Panc1 (cell line): ENCODE results near the gene SLC13A5. TPM values are rescaled to one million over a fixed set of nuclear protein-coding genes. Genes with fewer than 3 reads are reported as not detected.

Experiments used
- ATAC-seq: fragments of 200-7000 bp; cut with Tn5 transposase; 2 replicates; pipeline ENCODE4 v1.9.1; 2020; ENCODE audit warnings: mild to moderate bottlenecking, moderate library complexity
- BruUV-seq: library from RNA; stranded (reverse); fragments of 400-500 nt; replicated peaks from 2 replicates; lab custom pipeline; 2021; lab: Mats Ljungman, UMichigan
- CTCF ChIA-PET: fragments of 300-600 bp; sonication (Branson Sonifier 250); formaldehyde crosslinking; loops from one replicate; lab custom pipeline; 2022; ENCODE audit warnings: antibody characterized with exemption; lab: Charles Lee
- POLR2A ChIA-PET: fragments of 300-600 bp; sonication (Branson Sonifier 250); formaldehyde crosslinking; loops from one replicate; lab custom pipeline; 2022; ENCODE audit warnings: antibody characterized with exemption; lab: Charles Lee
- DNase-seq: peaks from one replicate; pipeline ENCODE4 v3.0.0-alpha.2; 2010; ENCODE audit warnings: low read depth, low spot score
- H3K27ac ChIP-seq: 2 replicates; pipeline ENCODE4 v1.5.1; 2011; ENCODE audit warnings: mild to moderate bottlenecking, low read length, inconsistent platforms
- H3K27me3 ChIP-seq: fragments of 200-500 bp; sonication (Bioruptor generic); 2 replicates; pipeline ENCODE4 v1.6.0; 2014; ENCODE audit warnings: low read length, inconsistent platforms; ENCODE audit not compliant: control insufficient read depth, insufficient read depth
- H3K36me3 ChIP-seq: fragments of 200-500 bp; sonication (Bioruptor generic); 2 replicates; pipeline ENCODE4 v1.5.1; 2014; ENCODE audit warnings: inconsistent platforms, mild to moderate bottlenecking, low read length, moderate library complexity; ENCODE audit not compliant: control insufficient read depth, insufficient read depth
- H3K4me1 ChIP-seq: 2 replicates; pipeline ENCODE4 v1.5.1; 2011; ENCODE audit warnings: inconsistent platforms, mild to moderate bottlenecking, low read length, moderate library complexity; ENCODE audit not compliant: control insufficient read depth, insufficient read depth
- H3K4me3 ChIP-seq, 2 experiments: 2 replicates each; pipeline ENCODE4 v1.5.1; 2011 to 2012; ENCODE audit warnings: low read depth in 2 of 2, low read length in 2 of 2, mild to moderate bottlenecking in 2 of 2, inconsistent platforms in 1 of 2, moderate library complexity in 1 of 2
- H3K9me3 ChIP-seq: fragments of 200-500 bp; sonication (Bioruptor generic); 2 replicates; pipeline ENCODE4 v1.5.1; 2014; ENCODE audit warnings: low read depth, mild to moderate bottlenecking, inconsistent platforms, low read length, moderate library complexity; ENCODE audit not compliant: control insufficient read depth, insufficient read depth
- CTCF ChIP-seq: fragments of 450-650 bp; IDR thresholded peaks from 2 replicates; pipeline ENCODE4 v1.5.1; 2017; ENCODE audit warnings: mild to moderate bottlenecking
- POLR2AphosphoS5 ChIP-seq: IDR thresholded peaks from 2 replicates; pipeline ENCODE4 v1.6.1; 2012; ENCODE audit warnings: mild to moderate bottlenecking, low read depth, low read length, moderate library complexity
- REST ChIP-seq, 2 experiments: IDR thresholded peaks; 2 replicates each; pipeline ENCODE4 v1.6.1; 2011 to 2012; ENCODE audit warnings: low read depth in 2 of 2, control low read depth in 1 of 2, low read length in 1 of 2, mild to moderate bottlenecking in 1 of 2, moderate library complexity in 1 of 2; ENCODE audit not compliant: insufficient read depth in 1 of 2
- SIN3A ChIP-seq: IDR thresholded peaks from 2 replicates; pipeline ENCODE4 v1.6.1; 2012; ENCODE audit warnings: low read depth, mild to moderate bottlenecking, low read length, moderate library complexity, borderline replicate concordance; ENCODE audit not compliant: insufficient read depth
- TCF7L2 ChIP-seq: IDR thresholded peaks from 2 replicates; pipeline ENCODE4 v1.6.1; 2011; ENCODE audit warnings: mild to moderate bottlenecking, low read depth, low read length, inconsistent platforms
- in situ Hi-C: cut with HindIII; loops from 2 replicates; pipeline ENCODE4 v1.10.0; 2016; ENCODE audit warnings: low sequenced_read_pairs, low pct_unique_long_range_greater_than_20kb
- intact Hi-C: fragments of 100-400 bp; cut with micrococcal nuclease; formaldehyde crosslinking; loops from one replicate; pipeline ENCODE4 v1.10.0; 2022; ENCODE audit not compliant: unreplicated experiment
- total RNA-seq: library from RNA; stranded (reverse); gene quantifications from one replicate; pipeline ENCODE4 v1.2.1, GENCODE V29; 2021; ENCODE audit not compliant: unreplicated experiment

Gene SLC13A5
- total RNA-seq, 1 experiment from 2014 or later = 0.26 TPM

GRCh38 chr17:6668219-6668618 is 45.0 kb downstream of the SLC13A5 start:
- in situ Hi-C loops (no loop called here), intact Hi-C loops (no loop called here)
- H3K27me3 ChIP-seq = no peaks in the 10 kb centered on the region
- CTCF ChIA-PET = no interaction called here
- no peak for TF ChIP-seq REST (IDR thresholded peaks at IDR 0.05; ENCODE audit: insufficient read depth in 1 of 2, low read depth in 2 of 2, low read length in 1 of 2)
- TF ChIP-seq SIN3A = no peak
- no peak for TF ChIP-seq CTCF
- TF ChIP-seq POLR2AphosphoS5 = no peak
- no peak for TF ChIP-seq TCF7L2
- H3K4me1 ChIP-seq = no peaks in the 10 kb centered on the region
- no peak overlapping the region for H3K4me3 ChIP-seq
- BruUV-seq = no TSS peak
- H3K9me3 ChIP-seq = no peaks in the 10 kb centered on the region
- POLR2A ChIA-PET = no interaction called here
- H3K27ac ChIP-seq = no peak overlapping the region
- DNase-seq (no peak), ATAC-seq (no peak)
- H3K36me3 ChIP-seq = no peaks in the 10 kb centered on the region

GRCh38 chr17:6667516-6667915 is 45.7 kb downstream of the SLC13A5 start:
- ATAC-seq = no peak
- Histone ChIP-seq H3K4me3 (no peak overlapping the region), H3K4me1 (no peaks in the 10 kb centered on the region), H3K27ac (no peak overlapping the region), H3K36me3 (no peaks in the 10 kb centered on the region), H3K9me3 (no peaks in the 10 kb centered on the region), H3K27me3 (peaks cover 2% of the 10 kb centered on the region; the same call in 1 of the 2 replicates)
- ChIA-PET POLR2A (no interaction called here), CTCF (interaction anchor here (0.7 kb wide), 1 partner anchor 246 kb away, joined by 6 read pairs; no protein-coding TSS in a partner anchor)
- in situ Hi-C loops = no loop called here
- TF ChIP-seq CTCF = no peak
- TF ChIP-seq SIN3A = no peak
- no peak for TF ChIP-seq POLR2AphosphoS5
- DNase-seq = no peak
- no TSS peak for BruUV-seq
- intact Hi-C loops = no loop called here
